ENCODE measurements around the gene FBLN1.

The FBLN1 gene

DNA sequence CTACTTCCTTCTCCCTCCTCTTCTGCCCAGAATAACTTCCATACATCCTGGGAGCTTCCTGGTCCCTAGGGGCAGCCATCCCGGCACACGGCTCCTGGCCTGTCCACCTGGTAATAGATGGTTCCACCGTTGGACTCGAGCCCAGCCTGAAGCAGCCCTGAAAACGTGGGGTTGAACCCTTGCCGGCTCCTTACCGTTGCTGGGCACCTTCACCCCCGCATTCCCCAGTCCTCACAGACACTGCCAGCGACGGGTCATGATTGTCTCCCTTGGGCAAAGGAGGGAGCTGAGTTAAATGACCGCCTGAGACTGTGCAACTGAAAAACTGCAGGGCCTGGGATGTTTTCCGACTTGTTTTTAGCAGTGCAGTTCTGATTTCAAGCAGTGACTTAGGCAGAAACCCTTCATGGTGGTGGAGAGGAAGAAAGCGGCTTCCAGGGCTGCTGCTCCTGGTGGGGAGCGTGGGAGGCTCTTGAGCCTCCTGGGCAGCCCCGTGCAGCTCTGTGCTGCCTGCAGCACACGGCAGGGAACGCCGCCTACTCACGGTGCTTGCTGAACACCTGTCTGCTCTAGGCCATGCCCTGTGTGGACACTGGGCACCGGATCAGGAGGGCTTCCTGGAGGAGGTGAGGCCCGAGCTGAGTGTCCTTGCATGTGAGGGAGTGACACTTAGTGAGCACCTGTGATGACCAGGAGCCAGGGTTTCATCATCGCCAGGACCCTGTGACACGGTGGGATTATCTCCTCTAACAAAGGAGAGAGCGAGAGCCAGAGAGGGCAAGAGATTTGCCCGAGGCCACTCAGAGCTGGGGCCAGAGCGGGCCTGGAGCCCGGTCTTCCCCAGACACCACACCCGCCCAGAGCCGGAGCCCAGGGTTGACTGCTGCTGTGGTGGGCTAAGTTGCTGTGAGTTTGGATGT lies 77.4 kb downstream of the FBLN1 start:
- Mint-ChIP-seq H3K9me3 (no peaks in the 10 kb centered on the region), H3K4me1 (peaks cover 5% of the 10 kb centered on the region), H3K36me3 (ENCODE audit: low read depth) (no peaks in the 10 kb centered on the region), H3K27ac (no peak overlapping the region), H3K27me3 (ENCODE audit: low read depth, poor library complexity) (peaks cover 2% of the 10 kb centered on the region), H3K4me3 (no peak overlapping the region)
- DNase-seq, result no peak
- TF ChIP-seq, protein P1, sequence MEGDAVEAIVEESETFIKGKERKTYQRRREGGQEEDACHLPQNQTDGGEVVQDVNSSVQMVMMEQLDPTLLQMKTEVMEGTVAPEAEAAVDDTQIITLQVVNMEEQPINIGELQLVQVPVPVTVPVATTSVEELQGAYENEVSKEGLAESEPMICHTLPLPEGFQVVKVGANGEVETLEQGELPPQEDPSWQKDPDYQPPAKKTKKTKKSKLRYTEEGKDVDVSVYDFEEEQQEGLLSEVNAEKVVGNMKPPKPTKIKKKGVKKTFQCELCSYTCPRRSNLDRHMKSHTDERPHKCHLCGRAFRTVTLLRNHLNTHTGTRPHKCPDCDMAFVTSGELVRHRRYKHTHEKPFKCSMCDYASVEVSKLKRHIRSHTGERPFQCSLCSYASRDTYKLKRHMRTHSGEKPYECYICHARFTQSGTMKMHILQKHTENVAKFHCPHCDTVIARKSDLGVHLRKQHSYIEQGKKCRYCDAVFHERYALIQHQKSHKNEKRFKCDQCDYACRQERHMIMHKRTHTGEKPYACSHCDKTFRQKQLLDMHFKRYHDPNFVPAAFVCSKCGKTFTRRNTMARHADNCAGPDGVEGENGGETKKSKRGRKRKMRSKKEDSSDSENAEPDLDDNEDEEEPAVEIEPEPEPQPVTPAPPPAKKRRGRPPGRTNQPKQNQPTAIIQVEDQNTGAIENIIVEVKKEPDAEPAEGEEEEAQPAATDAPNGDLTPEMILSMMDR (IDR thresholded peaks at IDR 0.05), result no peak

DNA sequence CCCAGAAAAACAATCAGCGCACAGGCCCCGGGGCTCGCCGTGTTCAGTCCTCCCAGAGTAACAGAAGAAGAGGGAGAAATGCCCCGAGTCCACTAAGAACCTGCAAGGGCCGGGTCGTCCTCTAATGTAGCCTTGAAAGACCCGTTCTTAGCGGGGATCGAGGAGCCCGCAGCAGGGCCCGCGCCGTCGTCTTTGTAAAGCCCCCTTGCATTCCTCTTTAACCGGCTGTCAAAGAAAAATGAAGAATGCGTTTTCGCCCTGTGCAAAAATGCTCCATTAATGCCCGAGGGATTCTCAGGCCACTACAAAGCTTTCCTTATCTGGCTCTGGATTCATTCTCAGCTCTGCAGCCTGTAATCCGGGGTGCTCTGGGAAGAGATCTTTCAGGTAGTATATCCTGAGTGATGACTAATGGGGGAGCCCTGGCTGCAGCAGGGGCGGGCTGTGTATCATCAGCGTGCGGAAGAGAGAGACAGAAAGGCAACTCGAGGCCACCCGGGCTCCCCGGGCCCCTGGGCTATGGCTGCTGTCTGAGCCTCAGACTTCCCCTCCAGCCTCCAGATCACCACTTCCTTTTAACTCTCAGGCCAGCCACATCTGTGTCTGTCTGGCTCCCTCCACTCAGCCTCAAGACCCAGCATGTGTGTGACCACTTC lies 78.2 kb downstream of the FBLN1 start:
- peaks cover 5% of the 10 kb centered on the region for H3K4me1 Mint-ChIP-seq
- H3K9me3 Mint-ChIP-seq, result no peaks in the 10 kb centered on the region
- no peaks in the 10 kb centered on the region for H3K36me3 Mint-ChIP-seq (ENCODE audit: low read depth)
- no peak overlapping the region for H3K27ac Mint-ChIP-seq
- TF ChIP-seq, protein P1 (IDR thresholded peaks at IDR 0.05), result no peak
- DNase-seq, result no peak
- peaks cover 2% of the 10 kb centered on the region for H3K27me3 Mint-ChIP-seq (ENCODE audit: low read depth, poor library complexity)
- no peak overlapping the region for H3K4me3 Mint-ChIP-seq

DNA sequence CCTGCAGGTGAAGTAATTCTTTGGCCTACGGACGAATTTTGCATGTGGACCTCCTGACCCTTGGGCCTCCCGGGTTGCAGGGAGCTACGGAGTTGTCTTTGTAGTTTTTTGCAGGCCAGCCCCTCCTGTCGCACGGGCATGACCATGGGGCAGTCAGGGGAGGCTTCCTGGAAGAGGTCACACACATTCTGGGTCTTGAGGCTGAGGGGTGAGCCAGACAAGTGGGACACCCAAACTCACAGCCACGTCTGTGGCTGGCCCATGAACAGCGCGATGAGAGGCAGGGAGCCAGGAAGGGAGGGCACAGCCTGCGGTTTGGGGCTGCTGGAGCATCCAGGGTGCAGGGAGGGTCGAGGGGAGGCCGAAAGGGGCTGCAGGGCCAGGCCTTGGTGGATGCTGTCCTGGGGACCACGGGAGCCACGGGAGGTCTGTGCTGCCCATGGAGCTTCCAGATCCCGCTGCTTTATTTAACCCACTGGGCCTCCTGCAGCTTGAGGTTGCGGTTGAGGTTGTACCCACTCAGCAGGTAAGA lies 78.9 kb downstream of the FBLN1 start:
- Mint-ChIP-seq H3K4me3 (no peak overlapping the region), H3K27ac (no peak overlapping the region), H3K4me1 (peaks cover 9% of the 10 kb centered on the region), H3K9me3 (no peaks in the 10 kb centered on the region), H3K36me3 (ENCODE audit: low read depth) (no peaks in the 10 kb centered on the region), H3K27me3 (ENCODE audit: low read depth, poor library complexity) (peaks cover under 1% of the 10 kb centered on the region)
- TF ChIP-seq, protein P1 (IDR thresholded peaks at IDR 0.05), result no peak
- no peak for DNase-seq

DNA sequence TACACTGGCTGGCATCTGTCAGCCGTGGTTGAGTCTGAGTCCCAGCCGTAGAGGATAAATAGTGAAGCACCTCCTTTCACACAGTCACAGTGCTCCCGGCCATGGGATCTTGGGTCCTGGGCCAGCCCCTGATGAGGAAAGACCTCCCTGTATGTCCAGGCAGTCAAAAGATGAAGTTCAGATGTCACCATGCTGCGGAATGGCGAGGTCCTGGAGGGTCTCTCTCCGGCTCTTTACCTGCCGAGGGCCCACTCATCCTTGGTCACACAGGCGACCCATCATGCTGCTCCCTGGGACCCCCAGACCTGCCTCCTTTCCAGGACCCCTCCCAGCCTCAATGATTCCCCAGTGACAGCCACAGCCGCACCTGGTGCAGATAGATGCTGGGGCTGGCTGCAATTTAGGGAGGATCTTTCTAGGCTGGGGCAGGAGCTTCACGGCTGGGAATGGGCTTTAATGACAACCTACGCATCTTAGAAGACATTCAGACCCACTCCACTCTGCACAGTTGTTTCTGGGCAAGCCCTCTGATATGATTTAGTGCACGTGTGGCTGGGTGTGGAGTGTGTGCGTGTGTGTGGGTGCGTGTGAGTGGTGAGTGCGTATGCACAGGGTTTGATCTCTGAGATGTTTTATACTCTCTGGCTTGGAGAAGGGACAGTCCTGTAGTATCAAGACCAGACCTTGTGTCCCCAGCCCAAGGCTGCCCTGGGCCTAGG lies 79.7 kb downstream of the FBLN1 start:
- no peaks in the 10 kb centered on the region for H3K9me3 Mint-ChIP-seq
- H3K36me3 Mint-ChIP-seq (ENCODE audit: low read depth), result no peaks in the 10 kb centered on the region
- H3K4me1 Mint-ChIP-seq, result peaks cover 15% of the 10 kb centered on the region
- no peaks in the 10 kb centered on the region for H3K27me3 Mint-ChIP-seq (ENCODE audit: low read depth, poor library complexity)
- TF ChIP-seq, protein P1 (IDR thresholded peaks at IDR 0.05), result no peak
- DNase-seq, result no peak
- no peak overlapping the region for H3K4me3 Mint-ChIP-seq
- H3K27ac Mint-ChIP-seq, result no peak overlapping the region

DNA sequence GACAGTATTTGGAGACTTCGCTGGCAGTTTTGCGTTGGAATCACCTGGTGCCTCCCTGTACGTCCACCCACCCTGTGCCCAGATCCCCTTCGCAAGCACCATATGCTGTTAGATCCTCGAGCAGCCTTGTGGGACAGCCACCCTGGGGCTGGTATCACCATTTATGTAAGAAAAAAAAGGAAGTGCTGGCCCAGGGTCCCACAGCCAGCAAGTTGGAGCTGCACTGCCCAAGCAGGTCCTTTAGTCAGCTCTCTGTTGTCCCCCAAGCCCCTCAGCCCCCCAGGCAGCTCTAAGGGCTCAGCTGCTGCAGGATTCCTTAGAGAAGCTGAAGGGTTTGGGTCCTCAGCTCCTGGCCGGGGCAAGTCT lies 80.3 kb downstream of the FBLN1 start:
- Mint-ChIP-seq H3K27ac (no peak overlapping the region), H3K9me3 (no peaks in the 10 kb centered on the region), H3K36me3 (ENCODE audit: low read depth) (no peaks in the 10 kb centered on the region), H3K4me1 (peaks cover 20% of the 10 kb centered on the region), H3K4me3 (no peak overlapping the region), H3K27me3 (ENCODE audit: low read depth, poor library complexity) (no peaks in the 10 kb centered on the region)
- TF ChIP-seq, protein P1 (IDR thresholded peaks at IDR 0.05), result no peak
- DNase-seq, result no peak
